Transverse colon (tissue), 4 donors: ENCODE data around the gene ACOT11. TPM values are rescaled to one million over a fixed set of nuclear protein-coding genes. Genes with fewer than 3 reads are reported as not detected.

Experiments
- DNase-seq: peaks from one replicate; pipeline ENCODE4 v3.0.0-alpha.2; 2019
- H3K27ac ChIP-seq, 4 donors: fragments of 200-600 bp; sonication (generic); 2 replicates each; pipeline ENCODE4 v1.5.1; 2016 to 2018; ENCODE audit warnings: inconsistent platforms in 4 of 4
- H3K27me3 ChIP-seq: fragments of 200-600 bp; sonication (generic); 2 replicates; pipeline ENCODE4 v1.5.1; 2017; ENCODE audit warnings: inconsistent platforms
- H3K36me3 ChIP-seq, 4 donors: fragments of 200-600 bp; sonication (generic); 2 replicates each; pipeline ENCODE4 v1.5.1; 2017 to 2019; ENCODE audit warnings: inconsistent platforms in 4 of 4
- H3K4me1 ChIP-seq, 4 donors: fragments of 200-600 bp; sonication (generic); 2 replicates each; pipeline ENCODE4 v1.5.1; 2017 to 2020; ENCODE audit warnings: inconsistent platforms in 4 of 4
- H3K4me3 ChIP-seq, 4 donors: fragments of 200-600 bp; sonication (generic); 1 replicate in 1 of 4; 2 replicates in 3 of 4; pipeline versions ENCODE4 v1.5.1 to v1.6.1; 2017 to 2019; ENCODE audit warnings: inconsistent platforms in 4 of 4
- H3K9me3 ChIP-seq, 2 donors: fragments of 200-600 bp; sonication (generic); 2 replicates each; pipeline ENCODE4 v1.5.1; 2017 to 2019; ENCODE audit warnings: inconsistent platforms in 2 of 2
- EP300 ChIP-seq: sonication (generic); formaldehyde crosslinking; IDR thresholded peaks from one replicate; pipeline ENCODE4 v1.6.1; 2017; ENCODE audit warnings: antibody characterized with exemption, low read depth
- POLR2A ChIP-seq: fragments of 450-650 bp; IDR thresholded peaks from one replicate; pipeline ENCODE4 v1.6.1; 2016; ENCODE audit warnings: antibody characterized with exemption, mild to moderate bottlenecking, moderate library complexity
- POLR2AphosphoS5 ChIP-seq, 3 donors: sonication (generic); formaldehyde crosslinking; IDR thresholded peaks; one replicate each; pipeline ENCODE4 v1.6.1; 2016; ENCODE audit warnings: antibody characterized with exemption in 3 of 3
- WGBS, 2 donors: methylation state at CpG; one replicate each; pipeline ENCODE4 v1.1.5; 2018; ENCODE audit warnings: low coverage in 1 of 2; 5-methylcytosine and 5-hydroxymethylcytosine counted together
- in situ Hi-C, 4 donors: fragments of 200-750 bp; cut with MboI; loops; one replicate each; pipeline versions ENCODE4 v1.15.0 to v1.15.1; 2017; ENCODE audit warnings: low sequenced_read_pairs in 3 of 4, low pct_ligation_motif_present in 1 of 4, low pct_unique_long_range_greater_than_20kb in 1 of 4
- intact Hi-C: fragments of 100-400 bp; cut with DNase I; formaldehyde crosslinking; loops from one replicate; pipeline ENCODE4 v1.15.1; 2023; ENCODE audit warnings: low total_unique reads
- total RNA-seq, 4 donors: library from RNA; depleted of rRNA; stranded (reverse); fragments of >200 nt; gene quantifications; one replicate each; pipeline ENCODE4 v1.1.0, GENCODE V29; 2016
- TF ChIP-seq, protein P1 (sequence below), 5 experiments: fragments of 200-600 bp in 3 of 5; fragments of 450-650 bp in 2 of 5; sonication (generic) in 3 of 5; IDR thresholded peaks; 1 replicate in 2 of 5; 2 replicates in 3 of 5; pipeline ENCODE4 v1.5.1; 2016 to 2017; ENCODE audit warnings: antibody characterized with exemption in 5 of 5, inconsistent platforms in 3 of 5, mild to moderate bottlenecking in 2 of 5, moderate library complexity in 1 of 5

ACOT11 gene
- total RNA-seq, 4 donors from 2014 or later: 70.6 to 79.7 (median 75.3) TPM

DNA sequence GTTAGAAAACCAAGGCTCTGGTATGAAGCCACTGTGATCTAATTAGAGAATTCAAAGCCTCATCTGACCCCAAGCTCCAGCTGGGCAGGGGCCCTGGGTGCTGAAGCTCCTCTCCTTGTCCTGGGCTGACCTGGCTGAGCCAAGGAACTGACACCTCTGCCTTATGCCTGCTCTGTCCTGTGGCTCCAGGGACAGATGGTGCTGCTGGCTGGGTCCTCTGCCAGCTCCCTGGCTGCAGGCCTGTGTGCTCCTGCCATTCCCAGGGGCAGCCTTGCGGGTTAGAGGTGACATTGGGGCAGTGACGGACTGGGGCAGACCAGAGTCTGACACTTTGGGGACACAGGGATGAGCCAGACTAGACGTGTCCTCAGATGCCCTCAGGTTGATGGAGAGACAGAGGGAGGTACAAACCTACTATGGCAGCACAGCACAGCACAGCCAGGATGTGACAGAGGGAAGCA, 11.8 kb downstream of the ACOT11 start:
- H3K4me3 ChIP-seq: no peak overlapping the region
- in situ Hi-C loops (no loop called here), intact Hi-C loops (no loop called here)
- H3K27me3 ChIP-seq: no peaks in the 10 kb centered on the region
- TF ChIP-seq POLR2A: no peak
- TF ChIP-seq POLR2AphosphoS5 (IDR thresholded peaks at IDR 0.05): no peak
- TF ChIP-seq, protein P1, sequence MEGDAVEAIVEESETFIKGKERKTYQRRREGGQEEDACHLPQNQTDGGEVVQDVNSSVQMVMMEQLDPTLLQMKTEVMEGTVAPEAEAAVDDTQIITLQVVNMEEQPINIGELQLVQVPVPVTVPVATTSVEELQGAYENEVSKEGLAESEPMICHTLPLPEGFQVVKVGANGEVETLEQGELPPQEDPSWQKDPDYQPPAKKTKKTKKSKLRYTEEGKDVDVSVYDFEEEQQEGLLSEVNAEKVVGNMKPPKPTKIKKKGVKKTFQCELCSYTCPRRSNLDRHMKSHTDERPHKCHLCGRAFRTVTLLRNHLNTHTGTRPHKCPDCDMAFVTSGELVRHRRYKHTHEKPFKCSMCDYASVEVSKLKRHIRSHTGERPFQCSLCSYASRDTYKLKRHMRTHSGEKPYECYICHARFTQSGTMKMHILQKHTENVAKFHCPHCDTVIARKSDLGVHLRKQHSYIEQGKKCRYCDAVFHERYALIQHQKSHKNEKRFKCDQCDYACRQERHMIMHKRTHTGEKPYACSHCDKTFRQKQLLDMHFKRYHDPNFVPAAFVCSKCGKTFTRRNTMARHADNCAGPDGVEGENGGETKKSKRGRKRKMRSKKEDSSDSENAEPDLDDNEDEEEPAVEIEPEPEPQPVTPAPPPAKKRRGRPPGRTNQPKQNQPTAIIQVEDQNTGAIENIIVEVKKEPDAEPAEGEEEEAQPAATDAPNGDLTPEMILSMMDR (IDR thresholded peaks at IDR 0.05): no peak
- no peak for TF ChIP-seq EP300
- H3K36me3 ChIP-seq: no peaks in the 10 kb centered on the region
- no peak for DNase-seq
- WGBS, 2 donors: 73% methylated on average over 2 of the region's 3 CpGs; no CpG with 5 or more reads in 1 of the 2 donors
- H3K4me1 ChIP-seq: peaks cover 0 to 24% (median 7%) of the 10 kb centered on the region in 4 donors
- no peak overlapping the region for H3K27ac ChIP-seq
- H3K9me3 ChIP-seq: peaks cover 0 to 5% of the 10 kb centered on the region in 2 donors

DNA sequence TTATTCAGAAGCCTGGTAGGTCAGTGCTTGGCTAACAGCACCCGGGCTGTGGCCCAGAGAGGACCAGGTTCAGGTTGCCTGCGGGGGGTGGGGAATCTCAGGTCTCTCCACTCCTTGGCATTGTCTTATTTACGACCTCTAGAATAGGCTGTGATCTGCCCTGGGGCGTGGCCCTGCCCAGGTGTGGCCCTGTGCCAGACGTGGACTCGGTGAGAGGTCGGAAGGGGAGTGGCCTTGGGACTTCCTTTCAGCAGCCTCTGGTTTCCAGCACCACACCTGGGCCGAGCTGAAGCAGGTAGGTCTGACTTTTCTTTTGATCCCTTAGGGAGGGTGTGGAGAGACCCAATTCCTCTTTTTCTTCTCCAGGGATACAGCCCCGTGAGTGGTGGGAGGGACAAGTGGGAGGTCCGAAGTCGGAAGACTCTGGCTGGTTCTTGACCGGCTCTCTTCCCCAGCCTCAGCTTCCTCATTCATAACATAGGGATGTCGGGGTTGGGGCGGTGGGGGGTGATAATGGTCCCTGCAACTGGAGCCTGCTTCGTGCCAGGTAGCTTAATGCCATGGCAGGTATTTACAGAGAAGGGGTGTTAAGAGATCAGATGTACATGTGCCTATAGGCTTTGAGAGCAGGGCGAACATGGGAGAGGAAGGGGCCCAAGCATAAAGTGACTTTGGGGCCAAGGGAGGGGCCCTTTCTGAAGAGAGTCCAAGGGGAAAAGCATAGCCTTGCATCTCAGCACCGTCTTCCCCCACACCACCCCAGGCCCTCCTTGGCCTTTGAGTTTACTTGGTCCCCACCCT, 16.5 kb downstream of the ACOT11 start:
- H3K36me3 ChIP-seq: no peaks in the 10 kb centered on the region
- peak; percentile 95 for DNase-seq
- in situ Hi-C loops: no loop called here
- H3K27ac ChIP-seq: peak overlapping the region; percentile 85 to 89 (median 88)
- H3K9me3 ChIP-seq: no peaks in the 10 kb centered on the region
- H3K4me3 ChIP-seq: peak overlapping the region in 3 of 4 donors; percentile 21 to 34 (median 33)
- TF ChIP-seq EP300 (peak; percentile 14), POLR2AphosphoS5 (IDR thresholded peaks at IDR 0.05) (peak; percentile 42 to 97 (median 94)), POLR2A (peak; percentile 92)
- TF ChIP-seq, protein P1 (IDR thresholded peaks at IDR 0.05): no peak
- no peaks in the 10 kb centered on the region for H3K27me3 ChIP-seq
- H3K4me1 ChIP-seq: peaks cover 0 to 35% (median 18%) of the 10 kb centered on the region in 4 donors
- 49 to 54% methylated on average over 5 to 17 of the region's 17 CpGs for WGBS, 2 donors
- intact Hi-C loops: no loop called here

DNA sequence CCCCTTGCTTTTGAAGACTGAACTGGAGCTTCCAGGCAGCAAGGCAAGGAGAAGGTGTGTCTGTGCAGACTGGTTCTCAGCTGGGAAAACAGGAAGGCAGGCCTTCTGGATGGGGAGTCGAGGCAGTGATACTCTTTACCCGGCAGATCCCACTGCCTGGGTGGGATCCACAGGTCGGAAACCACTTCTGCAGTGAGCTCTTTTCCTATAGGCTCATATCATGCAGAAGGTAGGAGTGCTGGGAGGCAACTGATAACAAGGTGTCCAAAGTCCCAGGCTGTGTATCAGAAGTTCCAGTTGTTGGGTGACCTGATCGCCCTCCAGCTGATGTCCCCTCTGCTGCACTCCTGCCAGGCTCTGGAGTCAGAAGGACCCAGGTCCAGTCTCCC, 17.1 kb downstream of the ACOT11 start:
- Histone ChIP-seq H3K4me1 (peaks cover 0 to 35% (median 18%) of the 10 kb centered on the region in 4 donors), H3K27ac (peak overlapping the region; percentile 85 to 89 (median 88)), H3K9me3 (no peaks in the 10 kb centered on the region), H3K36me3 (no peaks in the 10 kb centered on the region), H3K4me3 (peak overlapping the region in 3 of 4 donors; percentile 21 to 34 (median 33)), H3K27me3 (no peaks in the 10 kb centered on the region)
- WGBS, 2 donors: 40% methylated on average over 4 of the region's 4 CpGs; no CpG with 5 or more reads in 1 of the 2 donors
- peak; percentile 39 for DNase-seq
- in situ Hi-C loops: no loop called here
- intact Hi-C loops: no loop called here
- peak in 2 of 3 donors; percentile 15 to 56 for TF ChIP-seq POLR2AphosphoS5 (IDR thresholded peaks at IDR 0.05)
- TF ChIP-seq EP300: no peak
- TF ChIP-seq, protein P1 (IDR thresholded peaks at IDR 0.05): no peak

DNA sequence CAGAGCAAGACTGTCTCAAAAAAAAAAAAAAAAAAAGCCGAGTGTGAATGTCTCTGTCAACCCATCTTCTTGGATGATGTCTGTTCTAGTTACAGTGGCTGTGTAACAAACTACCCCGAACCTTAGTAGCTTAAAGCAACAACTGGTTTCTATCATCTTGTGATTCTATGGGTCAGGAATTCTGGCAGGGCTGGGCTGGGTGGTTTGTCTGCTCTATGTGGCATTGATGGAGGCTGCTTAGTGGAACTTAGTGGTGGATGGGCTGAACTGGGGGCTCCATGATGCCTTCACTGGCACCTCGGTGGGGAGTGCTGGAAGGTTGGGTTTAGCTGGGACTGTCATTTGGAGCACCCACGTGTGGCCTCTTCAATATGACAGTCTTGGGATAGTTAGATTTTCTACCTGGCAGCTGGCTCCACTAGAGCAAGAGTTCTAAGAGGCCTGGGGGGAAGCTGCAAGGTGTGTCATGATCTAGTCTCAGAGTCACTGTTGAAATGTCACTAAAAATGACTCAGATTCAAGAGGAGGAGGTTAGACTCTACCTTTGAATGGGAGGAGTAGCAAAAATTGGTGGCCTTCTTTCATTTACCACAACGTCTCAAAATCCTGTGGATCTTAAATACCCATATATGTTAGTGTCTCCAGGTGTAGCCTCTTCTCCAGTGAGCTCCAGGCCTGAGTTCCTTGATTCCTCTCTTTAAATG, 18.6 kb downstream of the ACOT11 start:
- TF ChIP-seq POLR2A (no peak), POLR2AphosphoS5 (IDR thresholded peaks at IDR 0.05) (no peak), EP300 (no peak)
- TF ChIP-seq, protein P1 (IDR thresholded peaks at IDR 0.05): no peak
- Histone ChIP-seq H3K9me3 (no peaks in the 10 kb centered on the region), H3K4me3 (no peak overlapping the region), H3K4me1 (peaks cover 0 to 40% (median 19%) of the 10 kb centered on the region in 4 donors), H3K36me3 (no peaks in the 10 kb centered on the region), H3K27ac (no peak overlapping the region), H3K27me3 (no peaks in the 10 kb centered on the region)
- no peak for DNase-seq
- intact Hi-C loops: no loop called here
- WGBS, 2 donors: 72 to 90% methylated on average over 3 to 5 of the region's 5 CpGs
- in situ Hi-C loops: no loop called here
